Stimulated activated CD4-positive, alpha-beta T cell treated with anti-CD3 and anti-CD28 coated beads, TNF-alpha, amount 100 ng/mL, for 24 hours (primary cell): Measurements from ENCODE around the gene FREM2.

Experiments
- DNase-seq, 3 experiments: peaks; one replicate each; pipeline ENCODE4 v3.0.0-alpha.2; 2020; ENCODE audit warnings: low read depth in 3 of 3

Gene FREM2, protein sequence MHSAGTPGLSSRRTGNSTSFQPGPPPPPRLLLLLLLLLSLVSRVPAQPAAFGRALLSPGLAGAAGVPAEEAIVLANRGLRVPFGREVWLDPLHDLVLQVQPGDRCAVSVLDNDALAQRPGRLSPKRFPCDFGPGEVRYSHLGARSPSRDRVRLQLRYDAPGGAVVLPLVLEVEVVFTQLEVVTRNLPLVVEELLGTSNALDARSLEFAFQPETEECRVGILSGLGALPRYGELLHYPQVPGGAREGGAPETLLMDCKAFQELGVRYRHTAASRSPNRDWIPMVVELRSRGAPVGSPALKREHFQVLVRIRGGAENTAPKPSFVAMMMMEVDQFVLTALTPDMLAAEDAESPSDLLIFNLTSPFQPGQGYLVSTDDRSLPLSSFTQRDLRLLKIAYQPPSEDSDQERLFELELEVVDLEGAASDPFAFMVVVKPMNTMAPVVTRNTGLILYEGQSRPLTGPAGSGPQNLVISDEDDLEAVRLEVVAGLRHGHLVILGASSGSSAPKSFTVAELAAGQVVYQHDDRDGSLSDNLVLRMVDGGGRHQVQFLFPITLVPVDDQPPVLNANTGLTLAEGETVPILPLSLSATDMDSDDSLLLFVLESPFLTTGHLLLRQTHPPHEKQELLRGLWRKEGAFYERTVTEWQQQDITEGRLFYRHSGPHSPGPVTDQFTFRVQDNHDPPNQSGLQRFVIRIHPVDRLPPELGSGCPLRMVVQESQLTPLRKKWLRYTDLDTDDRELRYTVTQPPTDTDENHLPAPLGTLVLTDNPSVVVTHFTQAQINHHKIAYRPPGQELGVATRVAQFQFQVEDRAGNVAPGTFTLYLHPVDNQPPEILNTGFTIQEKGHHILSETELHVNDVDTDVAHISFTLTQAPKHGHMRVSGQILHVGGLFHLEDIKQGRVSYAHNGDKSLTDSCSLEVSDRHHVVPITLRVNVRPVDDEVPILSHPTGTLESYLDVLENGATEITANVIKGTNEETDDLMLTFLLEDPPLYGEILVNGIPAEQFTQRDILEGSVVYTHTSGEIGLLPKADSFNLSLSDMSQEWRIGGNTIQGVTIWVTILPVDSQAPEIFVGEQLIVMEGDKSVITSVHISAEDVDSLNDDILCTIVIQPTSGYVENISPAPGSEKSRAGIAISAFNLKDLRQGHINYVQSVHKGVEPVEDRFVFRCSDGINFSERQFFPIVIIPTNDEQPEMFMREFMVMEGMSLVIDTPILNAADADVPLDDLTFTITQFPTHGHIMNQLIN (N-terminal part only)

DNA sequence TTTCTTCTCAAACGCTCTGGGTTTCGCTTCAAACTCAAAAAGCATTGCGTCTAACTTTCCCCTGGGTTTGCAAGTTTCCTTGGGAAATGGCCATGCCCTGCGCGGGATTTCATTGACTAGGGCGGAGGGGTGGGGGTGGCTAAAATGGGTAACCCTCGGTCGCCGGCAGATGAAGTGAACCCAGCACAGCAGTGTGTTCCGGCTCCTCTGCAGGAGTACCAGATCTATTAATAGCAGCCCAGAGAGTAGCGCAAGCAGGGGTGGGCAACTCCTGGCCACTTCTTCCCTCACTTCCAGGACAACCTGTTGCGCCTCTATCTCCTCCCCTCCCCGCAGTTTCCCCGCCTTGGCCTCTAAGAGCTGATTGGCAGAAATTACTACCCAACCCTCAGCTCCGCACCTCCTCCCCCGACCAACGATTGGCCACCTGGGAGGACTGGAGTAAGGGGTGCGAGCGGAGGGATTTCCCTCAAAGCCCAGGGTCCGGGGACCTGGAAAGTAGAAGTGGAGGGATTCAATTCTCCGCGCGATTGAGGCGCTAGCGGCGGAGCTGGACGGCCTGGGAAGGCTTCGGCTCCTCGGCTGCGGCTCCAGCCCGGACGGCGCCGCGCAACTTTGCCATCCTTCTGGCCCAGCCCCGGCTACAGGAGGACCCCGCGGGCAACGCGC lies at the start of gene FREM2:
FREM2 (plus strand) TSS at position 501 of the 669 bp plus-strand sequence. CDS start 268 bp downstream, outside the sequence.
- DNase-seq: no peak

GRCh38 chr13:38637576-38637975 lies 49.3 kb upstream of the FREM2 start:
- no peak for DNase-seq

DNA sequence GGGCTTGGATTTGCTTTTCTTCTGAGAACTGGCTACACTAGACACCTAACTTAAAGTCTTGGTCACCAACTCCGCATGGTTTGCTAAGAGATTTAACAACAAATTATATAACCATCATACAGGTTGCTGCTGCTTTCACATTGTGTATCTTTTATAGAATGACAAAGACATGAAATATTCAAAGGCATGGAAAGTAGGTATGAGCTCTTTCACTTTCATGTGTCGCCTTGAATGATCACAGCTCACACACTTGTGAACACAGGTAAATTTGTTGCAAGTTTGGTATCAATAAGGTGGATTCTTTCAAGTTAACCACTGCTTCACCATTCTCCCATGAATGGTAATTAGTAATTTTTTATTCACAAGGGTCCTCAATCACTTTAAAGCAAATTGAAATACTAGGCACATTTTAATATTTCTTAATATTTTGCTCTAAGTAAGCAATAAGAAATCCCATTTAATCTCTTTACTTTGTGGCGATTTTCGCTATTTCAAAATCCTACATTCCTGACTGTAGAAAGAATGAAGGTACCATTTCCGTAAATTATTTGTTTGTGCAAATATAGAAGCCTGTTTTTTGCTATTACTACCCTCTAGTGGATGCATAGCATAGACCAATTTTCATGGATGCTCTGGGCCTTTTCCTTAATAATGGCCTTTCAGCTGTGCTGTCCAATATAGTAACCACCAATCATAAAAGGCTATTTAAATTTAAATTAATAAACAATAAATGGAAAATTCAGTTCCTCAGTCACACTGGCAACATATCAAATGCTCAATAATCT lies 45.5 kb upstream of the FREM2 start:
- no peak for DNase-seq

DNA sequence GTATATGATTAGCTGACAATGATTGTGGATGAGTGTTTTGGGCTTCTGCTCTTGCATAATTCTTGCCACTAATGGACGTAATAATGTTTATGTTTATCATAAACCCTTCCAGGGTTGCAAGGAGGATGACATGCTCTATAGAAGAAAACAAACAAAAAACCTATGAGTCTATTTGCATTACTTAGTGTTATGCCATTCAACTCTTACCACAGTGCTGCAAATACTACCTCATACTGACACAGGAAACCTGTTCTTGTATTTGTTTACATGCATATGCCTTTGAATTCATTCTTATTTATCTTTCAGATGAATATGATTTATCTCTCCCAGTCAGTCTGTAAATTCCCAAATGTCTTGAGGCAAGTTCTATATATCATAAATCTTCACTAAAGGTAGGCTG lies 39.6 kb upstream of the FREM2 start:
- DNase-seq: no peak

GRCh38 chr13:38648912-38649311 lies 38.0 kb upstream of the FREM2 start:
- no peak for DNase-seq

GRCh38 chr13:38656699-38657098 lies 30.2 kb upstream of the FREM2 start:
- no peak for DNase-seq

GRCh38 chr13:38657191-38657590 lies 29.7 kb upstream of the FREM2 start:
- no peak for DNase-seq

- DNase-seq: no peak
Observed at GRCh38 chr13:38658906-38659305, 28.0 kb upstream of the FREM2 start.

GRCh38 chr13:38661010-38661675 lies 25.7 kb upstream of the FREM2 start:
- no peak for DNase-seq

- DNase-seq: no peak
Observed at GRCh38 chr13:38662362-38662761, 24.5 kb upstream of the FREM2 start.

DNA sequence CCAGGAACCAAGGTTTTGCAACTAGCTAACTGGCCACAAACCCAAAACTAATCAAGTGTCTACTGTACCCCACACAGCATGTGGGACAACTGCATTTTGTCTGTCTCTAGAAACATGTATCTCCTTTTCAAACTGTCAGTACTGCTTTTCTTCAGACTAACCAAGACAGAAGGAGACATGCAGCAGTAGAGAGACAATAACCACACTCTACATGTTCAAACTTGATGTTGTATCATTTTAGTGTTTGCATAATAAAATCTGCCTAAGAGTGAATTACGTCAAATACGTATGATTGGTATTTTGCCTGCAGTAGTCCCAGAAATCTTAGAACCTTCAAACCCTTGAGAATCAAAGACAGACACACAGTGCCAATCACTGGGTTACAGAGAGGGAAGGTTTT lies 22.0 kb upstream of the FREM2 start:
- DNase-seq: no peak

- DNase-seq: no peak
Observed at GRCh38 chr13:38667526-38668109, 19.3 kb upstream of the FREM2 start.

- DNase-seq: no peak
Observed at GRCh38 chr13:38669234-38669964, 17.5 kb upstream of the FREM2 start.

GRCh38 chr13:38670627-38671026 lies 16.2 kb upstream of the FREM2 start:
- no peak for DNase-seq

- DNase-seq: no peak
Observed at GRCh38 chr13:38671980-38672379, 14.9 kb upstream of the FREM2 start.

DNA sequence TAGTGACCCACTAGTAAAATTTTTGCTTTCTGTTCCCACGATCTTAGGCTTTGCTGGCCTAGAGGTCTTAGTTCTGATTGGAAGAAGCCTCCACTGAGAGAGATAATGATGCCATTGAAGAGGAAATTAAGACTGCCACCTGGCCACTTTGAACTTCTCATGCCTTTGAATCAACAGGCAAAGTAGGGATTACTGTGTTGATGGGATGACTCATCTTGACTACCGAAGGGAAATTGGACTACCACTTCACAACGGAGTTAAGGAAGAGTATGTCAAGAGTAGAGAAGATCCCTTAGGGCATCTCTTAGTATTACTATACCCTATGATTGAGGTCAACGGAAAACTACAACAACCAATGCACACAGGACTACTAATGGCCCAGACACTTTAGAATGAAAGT lies 12.7 kb upstream of the FREM2 start:
- DNase-seq: no peak

GRCh38 chr13:38680912-38681311 lies 6.0 kb upstream of the FREM2 start:
- no peak for DNase-seq

GRCh38 chr13:38684714-38685113 lies 2.2 kb upstream of the FREM2 start:
- DNase-seq: no peak

GRCh38 chr13:38685431-38685830 lies 1.4 kb upstream of the FREM2 start:
- no peak for DNase-seq
